H1 (cell line): ENCODE measurements around the gene SEC24B. TPM values are rescaled to one million over a fixed set of nuclear protein-coding genes. Genes with fewer than 3 reads are reported as not detected.

Source experiments
- CTCF ChIA-PET: fragments of 300-600 bp; sonication (Branson Sonifier 250); formaldehyde crosslinking; loops from one replicate; lab custom pipeline; 2021; ENCODE audit not compliant: partially characterized antibody; lab: Charles Lee
- POLR2A ChIA-PET: fragments of 300-600 bp; sonication (Branson Sonifier 250); formaldehyde crosslinking; loops from one replicate; lab custom pipeline; 2021; ENCODE audit warnings: inconsistent platforms; ENCODE audit not compliant: partially characterized antibody; lab: Charles Lee
- DNase-seq, 2 experiments: peaks; one replicate each; pipeline versions ENCODE4 v3.0.0 to v3.0.0-alpha.2; 2010 to 2022; ENCODE audit warnings: low spot score in 2 of 2, low read depth in 1 of 2, mixed read lengths in 1 of 2
- FAIRE-seq: peaks from 2 replicates; lab custom pipeline; 2011; peaks lifted over from hg19 to GRCh38; lab: Jason Lieb, UNC
- H2AFZ ChIP-seq: 2 replicates; pipeline ENCODE4 v1.8.1; 2012; ENCODE audit warnings: low read length, inconsistent platforms
- H2AK5ac ChIP-seq: 2 replicates; pipeline ENCODE4 v1.6.1; 2013; ENCODE audit warnings: low read depth, low read length
- H2BK120ac ChIP-seq: replicated peaks from 2 replicates; pipeline ENCODE3; 2013; ENCODE audit warnings: low read depth, low read length, inconsistent platforms
- H2BK12ac ChIP-seq: 2 replicates; pipeline ENCODE4 v1.6.1; 2013; ENCODE audit warnings: low read depth, low read length
- H2BK15ac ChIP-seq: 2 replicates; pipeline ENCODE4 v1.6.1; 2013; ENCODE audit warnings: low read length
- H2BK20ac ChIP-seq: 2 replicates; pipeline ENCODE4 v1.6.1; 2013; ENCODE audit warnings: low read length
- H2BK5ac ChIP-seq: 2 replicates; pipeline ENCODE4 v1.6.1; 2013; ENCODE audit warnings: low read depth, low read length
- H3K14ac ChIP-seq: 2 replicates; pipeline ENCODE4 v1.6.1; 2013; ENCODE audit warnings: inconsistent platforms; ENCODE audit not compliant: insufficient read length
- H3K18ac ChIP-seq: 2 replicates; pipeline ENCODE4 v1.6.1; 2013; ENCODE audit warnings: low read length; ENCODE audit errors: extremely low read depth
- H3K23ac ChIP-seq: 2 replicates; pipeline ENCODE4 v1.6.1; 2013; ENCODE audit warnings: inconsistent platforms; ENCODE audit not compliant: insufficient read length
- H3K23me2 ChIP-seq: 2 replicates; pipeline ENCODE4 v1.6.1; 2013; ENCODE audit warnings: low read depth, low read length
- H3K27ac ChIP-seq: 2 replicates; pipeline ENCODE4 v1.6.1; 2011; ENCODE audit warnings: low read depth, low read length, inconsistent platforms
- H3K27me3 ChIP-seq, 4 experiments: replicated peaks in 1 of 4; 1 replicate in 1 of 4; 2 replicates in 3 of 4; pipeline versions ENCODE4 v1.6.1 to v1.8.1; 2011 to 2013; ENCODE audit warnings: low read length in 3 of 4, mild to moderate bottlenecking in 3 of 4, inconsistent platforms in 2 of 4, mixed read lengths in 2 of 4, moderate library complexity in 1 of 4; ENCODE audit not compliant: control insufficient read depth in 3 of 4, insufficient read depth in 3 of 4; ENCODE audit errors: extremely low read depth in 1 of 4
- H3K36me3 ChIP-seq, 4 experiments: 2 replicates each; pipeline versions ENCODE4 v1.6.1 to v1.8.1; 2011 to 2013; ENCODE audit warnings: mild to moderate bottlenecking in 4 of 4, low read length in 3 of 4, moderate library complexity in 2 of 4, control low read depth in 1 of 4, inconsistent platforms in 1 of 4; ENCODE audit not compliant: insufficient read depth in 4 of 4, control insufficient read depth in 2 of 4
- H3K4ac ChIP-seq: replicated peaks from 2 replicates; pipeline ENCODE3; 2013; ENCODE audit warnings: low read length, low read depth, mixed read lengths, inconsistent platforms; ENCODE audit not compliant: insufficient read length
- H3K4me1 ChIP-seq, 4 experiments: replicated peaks in 1 of 4; 1 replicate in 1 of 4; 2 replicates in 3 of 4; pipeline versions ENCODE4 v1.6.1 to v1.8.1; 2011 to 2013; ENCODE audit warnings: low read length in 3 of 4, inconsistent platforms in 2 of 4, mixed read lengths in 1 of 4; ENCODE audit not compliant: insufficient read depth in 4 of 4, control insufficient read depth in 3 of 4
- H3K4me2 ChIP-seq, 2 experiments: 2 replicates each; pipeline versions ENCODE4 v1.6.1 to v1.8.1; 2011 to 2013; ENCODE audit warnings: low read depth in 2 of 2, low read length in 2 of 2, control low read depth in 1 of 2, inconsistent platforms in 1 of 2, mild to moderate bottlenecking in 1 of 2; ENCODE audit not compliant: insufficient read depth in 1 of 2
- H3K4me3 ChIP-seq, 4 experiments: fragments of 200-600, 300-600 bp in 1 of 4; sonication (generic), shearing (Covaris generic), sonication (Bioruptor Twin) in 1 of 4; 2 replicates each; pipeline versions ENCODE4 v1.5.1 to v1.8.1; 2011 to 2016; ENCODE audit warnings: low read length in 4 of 4, low read depth in 3 of 4, control low read depth in 2 of 4, inconsistent platforms in 2 of 4, mild to moderate bottlenecking in 2 of 4, mixed read lengths in 1 of 4, moderate library complexity in 1 of 4; ENCODE audit not compliant: insufficient read depth in 2 of 4; ENCODE audit errors: extremely low read depth in 1 of 4
- H3K56ac ChIP-seq: replicated peaks from 2 replicates; pipeline ENCODE3; 2013; ENCODE audit warnings: low read depth, mild to moderate bottlenecking, mixed read lengths, low read length, inconsistent platforms; ENCODE audit not compliant: insufficient read length
- H3K79me1 ChIP-seq: 2 replicates; pipeline ENCODE4 v1.6.1; 2013; ENCODE audit warnings: low read depth, low read length, control low read depth
- H3K79me2 ChIP-seq, 2 experiments: 2 replicates each; pipeline versions ENCODE4 v1.6.1 to v1.8.1; 2012 to 2013; ENCODE audit warnings: low read length in 2 of 2, mild to moderate bottlenecking in 2 of 2, inconsistent platforms in 1 of 2; ENCODE audit not compliant: insufficient read depth in 2 of 2, control insufficient read depth in 1 of 2
- H3K9ac ChIP-seq, 4 experiments: replicated peaks in 1 of 4; 1 replicate in 1 of 4; 2 replicates in 3 of 4; pipeline versions ENCODE4 v1.6.1 to v1.8.1; 2011 to 2013; ENCODE audit warnings: low read depth in 3 of 4, low read length in 3 of 4, control low read depth in 2 of 4, mild to moderate bottlenecking in 2 of 4, moderate library complexity in 2 of 4, inconsistent platforms in 1 of 4; ENCODE audit errors: extremely low read depth in 1 of 4
- H3K9me3 ChIP-seq, 2 experiments: 2 replicates each; pipeline versions ENCODE4 v1.6.1 to v1.8.1; 2012 to 2013; ENCODE audit warnings: mild to moderate bottlenecking in 2 of 2, moderate library complexity in 2 of 2, control low read depth in 1 of 2, inconsistent platforms in 1 of 2, low read depth in 1 of 2, low read length in 1 of 2, mixed read lengths in 1 of 2; ENCODE audit not compliant: insufficient read depth in 2 of 2
- H4K20me1 ChIP-seq, 2 experiments: replicated peaks in 1 of 2; 2 replicates each; pipeline versions ENCODE3 to v1.8.1; 2011 to 2013; ENCODE audit warnings: inconsistent platforms in 2 of 2, low read length in 2 of 2, mild to moderate bottlenecking in 1 of 2; ENCODE audit not compliant: insufficient read depth in 2 of 2, control insufficient read depth in 1 of 2
- H4K5ac ChIP-seq: 2 replicates; pipeline ENCODE4 v1.6.1; 2013; ENCODE audit warnings: low read length, low read depth, mixed read lengths, inconsistent platforms; ENCODE audit not compliant: insufficient read length
- H4K8ac ChIP-seq: 2 replicates; pipeline ENCODE4 v1.8.0; 2013; ENCODE audit warnings: mild to moderate bottlenecking, moderate library complexity, low read length, inconsistent platforms; ENCODE audit not compliant: insufficient read depth; ENCODE audit errors: extremely low read depth
- H4K91ac ChIP-seq: replicated peaks from 2 replicates; pipeline ENCODE3; 2013; ENCODE audit warnings: low read length, mixed read lengths, inconsistent platforms; ENCODE audit not compliant: insufficient read length
- CBX5 ChIP-seq: fragments of 300-800, 300-1000 bp; sonication (generic); IDR thresholded peaks from 2 replicates; pipeline ENCODE4 v1.7.1; 2016; ENCODE audit warnings: antibody characterized with exemption, low read length, low read depth
- CTBP2 ChIP-seq: IDR thresholded peaks from 2 replicates; pipeline ENCODE4 v1.7.0; 2011; ENCODE audit warnings: borderline replicate concordance, mild to moderate bottlenecking, moderate library complexity, mixed read lengths, low read length; ENCODE audit not compliant: insufficient read depth, insufficient read length
- CTCF ChIP-seq, 3 experiments: IDR thresholded peaks; 1 replicate in 2 of 3; 2 replicates in 1 of 3; pipeline versions ENCODE4 v1.5.1 to v1.6.1; 2011; ENCODE audit warnings: low read length in 3 of 3, mild to moderate bottlenecking in 3 of 3, inconsistent platforms in 2 of 3, low read depth in 1 of 3, moderate library complexity in 1 of 3; ENCODE audit not compliant: insufficient read depth in 1 of 3; ENCODE audit errors: control extremely low read depth in 1 of 3
- EGR1 ChIP-seq: IDR thresholded peaks from 2 replicates; pipeline ENCODE4 v1.6.1; 2011; ENCODE audit warnings: low read depth, low read length, borderline replicate concordance
- KDM4A ChIP-seq: IDR thresholded peaks from one replicate; pipeline ENCODE4 v1.7.1; 2012; ENCODE audit warnings: low read depth, mild to moderate bottlenecking, moderate library complexity, low read length, inconsistent platforms; ENCODE audit not compliant: severe bottlenecking
- RXRA ChIP-seq: IDR thresholded peaks from 2 replicates; pipeline ENCODE4 v1.6.1; 2011; ENCODE audit warnings: low read depth, mild to moderate bottlenecking, low read length, moderate library complexity; ENCODE audit not compliant: insufficient read depth
- SIN3A ChIP-seq, 2 experiments: IDR thresholded peaks in 1 of 2; conservative IDR thresholded peaks in 1 of 2; 2 replicates each; pipeline ENCODE4 v1.6.1; 2011 to 2012; ENCODE audit warnings: low read length in 2 of 2, improper control_type of control experiment in 1 of 2, low read depth in 1 of 2, mild to moderate bottlenecking in 1 of 2
- SP2 ChIP-seq: IDR thresholded peaks from 2 replicates; pipeline ENCODE4 v1.6.1; 2012; ENCODE audit warnings: mild to moderate bottlenecking, low read length, inconsistent platforms
- SP4 ChIP-seq: IDR thresholded peaks from 2 replicates; pipeline ENCODE4 v1.6.1; 2012; ENCODE audit warnings: low read length, inconsistent platforms
- TEAD4 ChIP-seq: IDR thresholded peaks from 2 replicates; pipeline ENCODE4 v1.6.1; 2012; ENCODE audit warnings: low read depth, low read length, inconsistent platforms, mixed read lengths
- WGBS, 2 experiments: shearing (Covaris generic) in 1 of 2; methylation state at CpG; one replicate each; pipeline versions ENCODE4 v1.1.6 to v1.1.7; 2013 to 2015; ENCODE audit warnings: low lambda C conversion rate in 2 of 2, mixed read lengths in 2 of 2, inconsistent platforms in 1 of 2, low coverage in 1 of 2, missing lambda C conversion rate in 1 of 2; ENCODE audit not compliant: insufficient replicate concordance in 2 of 2, insufficient coverage in 1 of 2, insufficient read length in 1 of 2; ENCODE audit errors: extremely low coverage in 1 of 2, missing lambda C conversion rate in 1 of 2; 5-methylcytosine and 5-hydroxymethylcytosine counted together
- polyA plus RNA-seq, 7 experiments: library from polyadenylated mRNA; depleted of rRNA in 3 of 7; stranded (reverse) in 5 of 7; unstranded in 2 of 7; fragments of >200 nt in 5 of 7; fragments of 200-250 nt in 2 of 7; gene quantifications; 1 replicate in 5 of 7; 2 replicates in 1 of 7; 4 replicates in 1 of 7; pipeline versions ENCODE4 v1.2.1 to v1.2.3, GENCODE V29; 2011 to 2013; ENCODE audit warnings: missing spikeins in 2 of 7, mixed read lengths in 2 of 7
- total RNA-seq: library from RNA; stranded (reverse); fragmentation: NEBNext Ultra II Directional; extraction: Animal tissue kit (Norgen Biotek cat#: 25700); gene quantifications from 2 replicates; pipeline ENCODE4 v1.2.1, GENCODE V29; 2021

Gene SEC24B
- total and polyA plus RNA-seq, 2 of the 8 experiments (the other 6 are each of a cell fraction or from before 2014, with no cell fraction given), result 25.6 to 30.9 TPM

- Histone ChIP-seq H3K79me1 (no peaks in the 10 kb centered on the region), H4K20me1 (no peaks in the 10 kb centered on the region), H4K8ac (no peak overlapping the region), H3K56ac (no peak overlapping the region), H3K23me2 (no peaks in the 10 kb centered on the region), H2AFZ (no peak overlapping the region), H3K9ac (no peak overlapping the region), H2AK5ac (no peak overlapping the region), H2BK5ac (no peak overlapping the region), H3K18ac (no peak overlapping the region), H4K5ac (no peak overlapping the region), H3K23ac (no peak overlapping the region), H3K36me3 (no peaks in the 10 kb centered on the region), H2BK120ac (no peak overlapping the region), H2BK12ac (no peak overlapping the region), H3K9me3 (peaks cover 6 to 7% of the 10 kb centered on the region in 2 experiments; a peak in 3 of 4 replicates), H3K4ac (no peak overlapping the region), H4K91ac (no peak overlapping the region), H3K4me3 (no peak overlapping the region), H2BK15ac (no peak overlapping the region), H3K4me1 (peaks cover 0 to 8% (median 0%) of the 10 kb centered on the region in 4 experiments; a peak in 2 of 7 replicates), H3K27me3 (no peaks in the 10 kb centered on the region), H2BK20ac (no peak overlapping the region), H3K4me2 (no peak overlapping the region), H3K79me2 (no peaks in the 10 kb centered on the region; a peak in 1 of 4 replicates), H3K27ac (no peak overlapping the region), H3K14ac (no peak overlapping the region)
- ChIA-PET CTCF (interaction anchor here (1.0 kb wide), 1 partner anchor 27 kb away, joined by 3 read pairs; no protein-coding TSS in a partner anchor), POLR2A (no interaction called here)
- FAIRE-seq (no peak), DNase-seq (no peak)
- 78% methylated on average over 2 of the region's 2 CpGs; no CpG with 5 or more reads in 1 of the 2 experiments for WGBS, 2 experiments
- no peak for TF ChIP-seq CBX5
- TF ChIP-seq KDM4A, result no peak
- TF ChIP-seq SP4, result no peak
- TF ChIP-seq SP2, result no peak
- no peak for TF ChIP-seq CTCF (IDR thresholded peaks at IDR 0.05; ENCODE audit: control extremely low read depth in 1 of 3, insufficient read depth in 1 of 3, low read depth in 1 of 3, low read length in 3 of 3)
- TF ChIP-seq RXRA, result no peak
- TF ChIP-seq SIN3A (conservative IDR thresholded peaks at IDR 0.05 in 1 of 2, IDR thresholded peaks at IDR 0.05 in 1 of 2; ENCODE audit: low read depth in 1 of 2, low read length in 2 of 2), result no peak
- TF ChIP-seq TEAD4, result no peak
- no peak for TF ChIP-seq EGR1
- TF ChIP-seq CTBP2, result no peak
These were observed 156.0 kb downstream of the SEC24B start for GRCh38 chr4:109589605-109590004.
